AG10803 (cell line): ENCODE measurements around the gene TJP3.

Experiments used
- DNase-seq: peaks from one replicate; pipeline ENCODE4 v3.0.0; 2010; ENCODE audit warnings: low read depth
- H3K4me3 ChIP-seq: 2 replicates; pipeline ENCODE4 v1.5.1; 2011; ENCODE audit warnings: mild to moderate bottlenecking, low read length, control low read depth
- TF ChIP-seq, protein P1 (sequence below): conservative IDR thresholded peaks from 2 replicates; pipeline ENCODE4 v1.5.1; 2011; ENCODE audit warnings: mild to moderate bottlenecking, low read length, control low read depth, inconsistent platforms

The TJP3 gene

DNA sequence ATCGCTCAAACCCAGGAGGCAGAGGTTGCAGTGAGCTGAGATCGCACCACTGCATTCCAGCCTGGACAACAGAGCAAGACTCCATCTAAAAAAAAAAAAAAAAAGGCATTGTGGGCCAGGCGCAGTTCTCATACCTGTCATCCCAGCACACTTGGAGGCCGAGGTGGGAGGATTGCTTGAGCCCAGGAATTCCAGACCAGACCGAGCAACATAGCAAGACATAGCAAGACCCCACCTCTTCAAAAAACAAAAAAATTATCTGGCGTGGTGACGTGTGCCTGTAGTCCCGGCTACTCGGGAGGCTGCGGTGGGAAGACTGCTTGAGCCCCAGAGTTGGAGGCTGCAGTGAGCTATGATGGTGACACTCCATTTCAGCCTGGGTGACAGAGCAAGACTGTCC lies 25.9 kb upstream of the TJP3 start:
- no peak for DNase-seq
- TF ChIP-seq, protein P1, sequence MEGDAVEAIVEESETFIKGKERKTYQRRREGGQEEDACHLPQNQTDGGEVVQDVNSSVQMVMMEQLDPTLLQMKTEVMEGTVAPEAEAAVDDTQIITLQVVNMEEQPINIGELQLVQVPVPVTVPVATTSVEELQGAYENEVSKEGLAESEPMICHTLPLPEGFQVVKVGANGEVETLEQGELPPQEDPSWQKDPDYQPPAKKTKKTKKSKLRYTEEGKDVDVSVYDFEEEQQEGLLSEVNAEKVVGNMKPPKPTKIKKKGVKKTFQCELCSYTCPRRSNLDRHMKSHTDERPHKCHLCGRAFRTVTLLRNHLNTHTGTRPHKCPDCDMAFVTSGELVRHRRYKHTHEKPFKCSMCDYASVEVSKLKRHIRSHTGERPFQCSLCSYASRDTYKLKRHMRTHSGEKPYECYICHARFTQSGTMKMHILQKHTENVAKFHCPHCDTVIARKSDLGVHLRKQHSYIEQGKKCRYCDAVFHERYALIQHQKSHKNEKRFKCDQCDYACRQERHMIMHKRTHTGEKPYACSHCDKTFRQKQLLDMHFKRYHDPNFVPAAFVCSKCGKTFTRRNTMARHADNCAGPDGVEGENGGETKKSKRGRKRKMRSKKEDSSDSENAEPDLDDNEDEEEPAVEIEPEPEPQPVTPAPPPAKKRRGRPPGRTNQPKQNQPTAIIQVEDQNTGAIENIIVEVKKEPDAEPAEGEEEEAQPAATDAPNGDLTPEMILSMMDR: no peak
- H3K4me3 ChIP-seq: no peak overlapping the region

DNA sequence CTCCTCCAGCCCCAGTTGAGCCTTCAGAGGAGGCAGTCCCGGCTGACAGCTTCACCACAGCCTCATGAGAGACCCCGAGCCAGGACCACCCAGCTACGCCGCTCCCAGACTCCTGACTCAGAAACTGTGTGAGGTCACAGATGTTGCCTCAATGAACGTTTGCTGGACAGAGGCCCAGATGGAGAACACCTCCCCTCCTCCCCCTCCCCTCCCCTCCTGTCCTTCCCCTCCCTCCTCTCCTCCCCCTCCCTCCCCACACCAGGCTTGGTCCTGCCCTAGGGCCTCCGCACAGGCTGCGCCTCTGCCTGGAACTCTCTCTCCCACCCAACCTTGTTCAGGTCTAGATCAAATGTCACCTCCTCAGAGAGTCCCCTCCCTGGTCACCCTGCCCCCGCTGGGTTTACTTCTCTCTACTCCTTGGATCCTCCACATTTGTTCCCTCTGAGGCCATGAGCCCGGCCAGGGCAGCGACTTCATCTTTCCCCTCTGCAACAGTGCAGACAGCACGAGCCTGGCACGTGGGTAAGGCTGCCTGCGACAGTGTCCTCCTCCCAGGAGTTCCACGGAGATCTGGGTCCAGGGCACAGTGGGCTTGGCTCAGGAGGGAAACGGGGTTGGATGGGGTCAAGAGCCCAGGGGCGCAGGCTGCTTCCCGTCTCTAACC lies 25.3 kb upstream of the TJP3 start:
- no peak overlapping the region for H3K4me3 ChIP-seq
- no peak for DNase-seq
- TF ChIP-seq, protein P1: no peak

DNA sequence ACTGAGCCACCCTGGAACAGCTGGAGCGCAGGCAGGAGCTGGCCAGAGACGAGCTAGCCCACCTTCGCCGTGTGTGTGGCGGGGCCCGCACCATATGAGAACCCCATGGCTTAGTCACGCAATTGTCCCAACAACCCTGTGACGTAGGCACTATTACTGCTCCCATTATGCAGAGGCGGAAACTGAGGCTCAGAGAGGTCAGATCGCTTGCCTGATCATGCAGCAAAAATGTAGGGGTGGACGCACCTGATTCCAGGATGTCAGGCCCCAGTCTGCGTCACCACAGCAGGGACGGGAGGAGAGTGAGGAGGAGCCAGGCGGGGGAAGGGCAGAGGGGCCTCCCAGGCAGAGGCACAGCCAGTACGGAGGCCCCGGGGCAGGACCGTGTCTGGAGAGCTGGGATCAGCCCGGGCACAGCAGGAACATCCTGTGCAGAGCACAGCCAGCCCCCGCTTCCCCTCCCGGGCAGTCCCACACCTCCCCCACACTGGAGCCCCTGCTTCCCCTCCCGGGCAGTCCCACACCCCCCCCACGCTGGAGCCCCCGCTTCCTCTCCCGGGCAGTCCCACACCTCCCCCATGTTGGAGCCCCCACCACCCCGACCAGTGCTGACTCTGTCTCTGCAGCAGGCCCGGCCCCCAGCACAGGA lies 24.7 kb upstream of the TJP3 start:
- TF ChIP-seq, protein P1: no peak
- no peak overlapping the region for H3K4me3 ChIP-seq
- DNase-seq: no peak

DNA sequence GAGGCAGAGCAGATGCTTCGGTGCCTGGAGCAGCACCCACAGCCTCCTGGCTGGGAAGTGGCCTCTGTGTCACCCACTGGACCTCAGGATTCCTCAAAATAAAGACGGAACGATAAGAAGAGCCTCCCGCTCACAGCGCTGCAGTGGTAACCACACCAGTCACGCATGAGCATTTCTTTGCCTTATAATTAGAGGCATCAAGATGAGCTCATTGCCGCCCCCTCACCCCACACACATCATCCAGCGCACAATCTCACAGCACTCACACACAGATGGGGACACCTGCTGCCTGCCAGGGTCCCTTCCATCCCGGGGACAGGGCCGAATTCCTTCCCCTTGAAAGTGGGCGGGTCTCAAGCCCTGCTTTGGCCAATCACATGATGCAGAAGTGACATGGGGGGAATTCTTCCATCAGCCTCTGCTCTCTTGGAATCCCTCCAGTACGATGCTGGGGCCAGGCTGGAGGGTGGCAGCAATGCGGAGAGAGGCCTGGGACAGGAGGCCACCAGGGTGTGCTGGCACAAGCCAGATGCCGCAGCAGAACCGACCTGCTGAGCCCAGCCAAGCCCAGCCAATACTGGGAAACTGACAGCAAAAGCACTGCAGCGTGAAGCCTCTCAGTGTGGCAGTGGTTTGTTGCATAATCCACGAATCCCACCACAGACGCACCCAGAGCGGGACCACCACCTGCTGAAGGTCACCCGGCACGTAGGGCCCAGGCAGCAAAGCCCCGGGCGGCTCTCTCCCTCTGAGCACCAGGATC lies 23.9 kb upstream of the TJP3 start:
- TF ChIP-seq, protein P1: no peak
- no peak overlapping the region for H3K4me3 ChIP-seq
- no peak for DNase-seq

DNA sequence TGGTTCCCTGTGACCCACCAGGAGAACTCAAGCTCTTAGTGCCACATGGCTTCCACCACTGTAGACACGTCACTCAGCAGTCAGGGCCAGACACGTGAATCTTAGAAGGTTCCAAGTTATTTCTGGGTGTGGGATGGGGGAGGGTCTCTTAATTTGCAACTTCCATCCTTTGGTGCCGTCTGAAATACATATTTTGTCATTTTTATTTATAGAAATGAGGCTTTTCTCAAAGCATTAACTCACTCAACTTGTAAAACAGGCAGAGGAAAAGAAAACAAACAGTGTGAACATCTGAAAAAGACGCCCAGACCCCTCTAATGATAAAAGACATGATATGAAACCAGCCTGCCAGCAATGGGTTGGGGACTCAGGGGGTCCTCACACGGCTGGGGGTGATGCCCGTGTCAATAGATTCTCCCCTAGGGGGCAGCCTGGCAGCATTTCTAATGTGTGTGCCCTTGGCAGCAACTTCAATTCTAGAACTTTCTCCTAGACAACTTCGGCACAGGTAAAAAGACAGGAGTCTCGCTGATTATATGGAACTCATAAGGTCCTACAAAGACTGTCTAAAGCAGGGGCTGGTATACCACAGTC lies 23.3 kb upstream of the TJP3 start:
- no peak for DNase-seq
- no peak overlapping the region for H3K4me3 ChIP-seq
- TF ChIP-seq, protein P1: no peak

DNA sequence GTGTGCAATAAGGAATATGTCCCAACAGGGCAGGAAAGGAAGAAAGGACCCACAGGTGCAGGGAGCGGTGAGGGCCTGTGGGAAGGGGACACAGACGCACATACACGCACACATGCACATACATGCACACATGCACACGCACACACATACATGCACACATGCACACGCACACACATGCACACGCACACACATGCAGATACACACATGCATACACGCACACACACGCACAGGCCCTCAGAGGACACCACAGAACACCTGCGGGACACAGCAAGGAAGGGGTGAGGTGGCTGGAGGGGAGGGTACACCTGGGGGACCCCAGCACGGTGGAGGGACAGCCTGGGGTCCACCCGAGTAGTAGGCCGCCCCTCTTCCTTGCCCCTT lies 20.8 kb upstream of the TJP3 start:
- no peak for DNase-seq
- TF ChIP-seq, protein P1: no peak
- H3K4me3 ChIP-seq: no peak overlapping the region
